HG02759 (cell line): ENCODE data around the gene FOXJ3.

Experiments
- ATAC-seq: cut with Tn5 transposase; IDR thresholded peaks from one replicate; pipeline ENCODE4 v1.9.1; 2021; ENCODE audit warnings: mild to moderate bottlenecking, moderate library complexity; ENCODE audit not compliant: unreplicated experiment

Gene FOXJ3

GRCh38 chr1:42146626-42147320, 188.3 kb downstream of the FOXJ3 start:
- no peak for ATAC-seq

GRCh38 chr1:42145764-42146625, 189.0 kb downstream of the FOXJ3 start:
- ATAC-seq: no peak

- ATAC-seq: no peak
Observed at GRCh38 chr1:42145389-42145716, 189.7 kb downstream of the FOXJ3 start.

GRCh38 chr1:42144711-42145388, 190.2 kb downstream of the FOXJ3 start:
- ATAC-seq: no peak

GRCh38 chr1:42143896-42144710, 190.9 kb downstream of the FOXJ3 start:
- ATAC-seq: no peak

- ATAC-seq: no peak
Observed at GRCh38 chr1:42142894-42143675, 191.9 kb downstream of the FOXJ3 start.

GRCh38 chr1:42141978-42142377, 193.1 kb downstream of the FOXJ3 start:
- no peak for ATAC-seq

GRCh38 chr1:42140191-42140590, 194.8 kb downstream of the FOXJ3 start:
- no peak for ATAC-seq

GRCh38 chr1:42139444-42139843, 195.6 kb downstream of the FOXJ3 start:
- ATAC-seq: no peak

- ATAC-seq: no peak
Observed at GRCh38 chr1:42138586-42138985, 196.4 kb downstream of the FOXJ3 start.

GRCh38 chr1:42137766-42138165, 197.3 kb downstream of the FOXJ3 start:
- ATAC-seq: no peak

- ATAC-seq: no peak
Observed at GRCh38 chr1:42136466-42136865, 198.6 kb downstream of the FOXJ3 start.

GRCh38 chr1:42135426-42135825, 199.6 kb downstream of the FOXJ3 start:
- ATAC-seq: no peak

- ATAC-seq: no peak
Observed at GRCh38 chr1:42133809-42134526, 201.1 kb downstream of the FOXJ3 start.

GRCh38 chr1:42133390-42133789, 201.6 kb downstream of the FOXJ3 start:
- ATAC-seq: no peak

- ATAC-seq: no peak
Observed at GRCh38 chr1:42130061-42130660, 204.9 kb downstream of the FOXJ3 start.

- no peak for ATAC-seq
Observed at GRCh38 chr1:42128964-42129363, 206.1 kb downstream of the FOXJ3 start.

GRCh38 chr1:42128499-42128898, 206.5 kb downstream of the FOXJ3 start:
- ATAC-seq: no peak

- ATAC-seq: no peak
Observed at GRCh38 chr1:42127767-42128166, 207.3 kb downstream of the FOXJ3 start.
